ENCODE results near the gene VDAC1.

DNA sequence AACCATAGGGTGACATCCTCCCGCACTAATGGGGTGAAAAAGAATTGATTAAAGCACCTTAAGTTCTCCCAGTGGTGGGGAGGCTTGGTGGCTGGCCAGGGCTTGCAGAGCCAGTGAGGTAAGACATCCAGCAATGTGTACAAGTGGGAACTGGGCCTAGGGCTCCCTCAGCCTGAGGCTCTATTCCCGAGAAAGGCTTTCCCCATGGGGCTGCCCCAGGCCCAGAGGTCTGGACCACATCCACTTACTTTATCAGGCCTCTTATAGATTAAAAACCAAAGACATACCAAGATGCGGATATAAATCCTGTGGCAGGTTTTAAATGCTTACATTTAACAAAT is 71.6 kb downstream of the VDAC1 start:
- TF ChIP-seq CTCF (IDR thresholded peaks at IDR 0.05) (no peak), POLR2AphosphoS5 (IDR thresholded peaks at IDR 0.05; ENCODE audit: low read depth, low read length) (no peak), REST (IDR thresholded peaks at IDR 0.05; ENCODE audit: insufficient read depth in 1 of 2, low read depth in 2 of 2, low read length in 1 of 2) (no peak)
